Liver (tissue), 9 donors: Measurements from ENCODE around the gene TPST1. TPM values are rescaled to one million over a fixed set of nuclear protein-coding genes. Genes with fewer than 3 reads are reported as not detected.
A peak's percentile ranks its signal among the peaks of the same experiment; 100 is the strongest.
"Not testable (repeated sequence)": the region's sequence is repeated elsewhere in the genome, so short reads cannot be mapped to it uniquely, and the experiment has no call there.

Experiments
- DNase-seq: peaks from one replicate; pipeline ENCODE4 v3.0.0-alpha.2; 2017; ENCODE audit warnings: low spot score
- H3K27ac ChIP-seq, 2 donors: one replicate each; pipeline ENCODE4 v1.7.0; 2013; ENCODE audit warnings: inconsistent platforms in 2 of 2, low read length in 2 of 2, control low read depth in 1 of 2, low read depth in 1 of 2, mild to moderate bottlenecking in 1 of 2
- H3K27me3 ChIP-seq, 4 donors: one replicate each; pipeline versions ENCODE4 v1.6.1 to v1.7.0; 2013; ENCODE audit warnings: low read length in 3 of 4, inconsistent platforms in 1 of 4, mild to moderate bottlenecking in 1 of 4, moderate library complexity in 1 of 4; ENCODE audit not compliant: control insufficient read depth in 4 of 4, insufficient read depth in 4 of 4
- H3K36me3 ChIP-seq, 4 donors: one replicate each; pipeline versions ENCODE4 v1.6.1 to v1.7.0; 2013; ENCODE audit warnings: low read length in 3 of 4, mild to moderate bottlenecking in 3 of 4, low read depth in 1 of 4, moderate library complexity in 1 of 4; ENCODE audit not compliant: control insufficient read depth in 4 of 4, insufficient read depth in 3 of 4
- H3K4me1 ChIP-seq, 4 donors: one replicate each; pipeline versions ENCODE4 v1.6.1 to v1.7.0; 2013; ENCODE audit warnings: low read length in 3 of 4, mild to moderate bottlenecking in 3 of 4, moderate library complexity in 1 of 4; ENCODE audit not compliant: control insufficient read depth in 4 of 4, insufficient read depth in 4 of 4
- H3K4me3 ChIP-seq, 3 donors: one replicate each; pipeline versions ENCODE4 v1.6.1 to v1.7.0; 2013; ENCODE audit warnings: low read length in 3 of 3, control low read depth in 1 of 3, low read depth in 1 of 3, mild to moderate bottlenecking in 1 of 3
- H3K9ac ChIP-seq, 2 donors: one replicate each; pipeline ENCODE4 v1.7.0; 2013; ENCODE audit warnings: low read length in 2 of 2, mild to moderate bottlenecking in 2 of 2, moderate library complexity in 2 of 2, control low read depth in 1 of 2, low read depth in 1 of 2
- H3K9me3 ChIP-seq, 4 donors: one replicate each; pipeline versions ENCODE4 v1.6.1 to v1.7.0; 2013; ENCODE audit warnings: low read length in 3 of 4; ENCODE audit not compliant: control insufficient read depth in 4 of 4
- ATF3 ChIP-seq: IDR thresholded peaks from 2 replicates; pipeline ENCODE4 v1.6.1; 2016; ENCODE audit warnings: antibody characterized with exemption
- CTCF ChIP-seq: fragments of 150-350 bp; IDR thresholded peaks from 2 replicates; pipeline ENCODE4 v1.5.1; 2017; ENCODE audit warnings: improper control_type of control experiment, low read depth, low read length; ENCODE audit not compliant: missing input control
- EGR1 ChIP-seq, 2 donors: IDR thresholded peaks; 2 replicates each; pipeline ENCODE4 v1.6.1; 2016 to 2018; ENCODE audit warnings: antibody characterized with exemption in 2 of 2, low read depth in 2 of 2
- FOXA1 ChIP-seq: IDR thresholded peaks from 2 replicates; pipeline ENCODE4 v1.6.1; 2016; ENCODE audit warnings: antibody characterized with exemption
- FOXA2 ChIP-seq: IDR thresholded peaks from 2 replicates; pipeline ENCODE4 v1.6.1; 2016; ENCODE audit warnings: antibody characterized with exemption
- GABPA ChIP-seq, 2 donors: IDR thresholded peaks in 1 of 2; conservative IDR thresholded peaks in 1 of 2; 2 replicates each; pipeline ENCODE4 v1.6.1; 2016; ENCODE audit warnings: antibody characterized with exemption in 2 of 2, mild to moderate bottlenecking in 1 of 2, moderate library complexity in 1 of 2
- HNF4A ChIP-seq, 2 donors: conservative IDR thresholded peaks; 2 replicates each; pipeline ENCODE4 v1.6.1; 2016; ENCODE audit warnings: antibody characterized with exemption in 2 of 2, mild to moderate bottlenecking in 2 of 2
- JUND ChIP-seq, 2 donors: IDR thresholded peaks; 2 replicates each; pipeline ENCODE4 v1.6.1; 2016; ENCODE audit warnings: antibody characterized with exemption in 2 of 2
- MAX ChIP-seq: IDR thresholded peaks from 2 replicates; pipeline ENCODE4 v1.6.1; 2016; ENCODE audit warnings: antibody characterized with exemption
- NR2F2 ChIP-seq: IDR thresholded peaks from 2 replicates; pipeline ENCODE4 v1.6.1; 2016; ENCODE audit warnings: antibody characterized with exemption
- RAD21 ChIP-seq, 2 donors: IDR thresholded peaks; 2 replicates each; pipeline ENCODE4 v1.6.1; 2016; ENCODE audit warnings: antibody characterized with exemption in 2 of 2, mild to moderate bottlenecking in 2 of 2
- TAF1 ChIP-seq: conservative IDR thresholded peaks from 2 replicates; pipeline ENCODE4 v1.6.1; 2016; ENCODE audit warnings: antibody characterized with exemption, mild to moderate bottlenecking
- ZBTB33 ChIP-seq: IDR thresholded peaks from 2 replicates; pipeline ENCODE4 v1.6.1; 2016; ENCODE audit warnings: antibody characterized with exemption
- WGBS: extraction: QIAGEN DNeasy Blood & Tissue Kit; methylation state at CpG from one replicate; pipeline ENCODE4 v1.1.7; 2013; 5-methylcytosine and 5-hydroxymethylcytosine counted together
- polyA plus RNA-seq, 2 donors: library from polyadenylated mRNA; stranded (reverse) in 1 of 2; unstranded in 1 of 2; fragments of 200-250 nt in 1 of 2; fragments of >200 nt in 1 of 2; fragmentation: Nextera tagmentation in 1 of 2; extraction: Ambion mirVana in 1 of 2; gene quantifications; one replicate each; pipeline versions ENCODE4 v1.2.1 to v1.2.3, GENCODE V29; 2013 to 2015
- total RNA-seq, 2 donors: library from RNA; depleted of rRNA; stranded (reverse); fragments of >200 nt; gene quantifications; one replicate each; pipeline ENCODE4 v1.2.3, GENCODE V29; 2014
- donor health status: healthy.
- donor health status: healthy.
- donor health status: healthy.
- donor health status: healthy.
- donor health status: healthy.

TPST1 gene
- total and polyA plus RNA-seq, 4 donors = 23.8 to 62.5 (median 25.7) TPM

GRCh38 chr7:66173856-66174255 lies 31.3 kb upstream of the TPST1 start:
- no peak overlapping the region for H3K27ac ChIP-seq
- no peaks in the 10 kb centered on the region for H3K27me3 ChIP-seq
- TF ChIP-seq HNF4A (conservative IDR thresholded peaks at IDR 0.05) (no peak), FOXA1 (no peak), FOXA2 (no peak), TAF1 (no peak), GABPA (IDR thresholded peaks at IDR 0.05 in 1 of 2, conservative IDR thresholded peaks at IDR 0.05 in 1 of 2) (no peak), JUND (IDR thresholded peaks at IDR 0.05) (no peak), CTCF (no peak), RAD21 (IDR thresholded peaks at IDR 0.05) (no peak), ZBTB33 (no peak), NR2F2 (no peak), EGR1 (IDR thresholded peaks at IDR 0.05; ENCODE audit: low read depth in 2 of 2) (no peak), MAX (no peak), ATF3 (no peak)
- no peak overlapping the region for H3K4me3 ChIP-seq
- no peak overlapping the region for H3K9ac ChIP-seq
- H3K9me3 ChIP-seq = no peaks in the 10 kb centered on the region
- DNase-seq = no peak
- peaks cover 0 to 3% (median 0%) of the 10 kb centered on the region in 4 donors for H3K4me1 ChIP-seq
- 95% methylated on average over 5 of the region's 5 CpGs for WGBS
- H3K36me3 ChIP-seq = no peaks in the 10 kb centered on the region

- H3K27ac ChIP-seq, H3K27me3 ChIP-seq, DNase-seq, H3K36me3 ChIP-seq, H3K9me3 ChIP-seq, H3K4me1 ChIP-seq, H3K9ac ChIP-seq, H3K4me3 ChIP-seq: not testable (repeated sequence)
- 97% methylated on average over 8 of the region's 8 CpGs for WGBS
Measured at GRCh38 chr7:66175006-66175405, 30.1 kb upstream of the TPST1 start.

GRCh38 chr7:66176914-66177313 lies 28.2 kb upstream of the TPST1 start:
- no peak for TF ChIP-seq ZBTB33
- TF ChIP-seq HNF4A (conservative IDR thresholded peaks at IDR 0.05) = peak in 1 of 2 donors; percentile 17
- no peak for TF ChIP-seq NR2F2
- TF ChIP-seq MAX = no peak
- peak in 1 of 2 donors; percentile 31 for TF ChIP-seq RAD21 (IDR thresholded peaks at IDR 0.05)
- no peak for DNase-seq
- 36% methylated on average over 2 of the region's 2 CpGs for WGBS
- Histone ChIP-seq H3K27ac (no peak overlapping the region), H3K9ac (no peak overlapping the region), H3K4me3 (no peak overlapping the region), H3K36me3 (no peaks in the 10 kb centered on the region), H3K9me3 (no peaks in the 10 kb centered on the region), H3K27me3 (no peaks in the 10 kb centered on the region), H3K4me1 (peaks cover 0 to 3% (median 0%) of the 10 kb centered on the region in 4 donors)
